Naive thymus-derived CD8-positive, alpha-beta T cell (primary cell): ENCODE data around the gene POC1B. TPM values are rescaled to one million over a fixed set of nuclear protein-coding genes. Genes with fewer than 3 reads are reported as not detected.

Experiments used
- ATAC-seq, 2 donors: fragments of 150-1000 bp; cut with Tn5 transposase in 1 of 2; sonication (Bioruptor Pico), chemical (Tn5 transposase) in 1 of 2; 1 replicate in 1 of 2; 2 replicates in 1 of 2; pipeline ENCODE4 v1.10.0; 2021; ENCODE audit warnings: mild to moderate bottlenecking in 2 of 2, moderate library complexity in 2 of 2
- POLR2A ChIA-PET: fragments of 350-600 bp; sonication (Branson Sonifier 250); formaldehyde crosslinking; loops from one replicate; lab custom pipeline; 2021; ENCODE audit warnings: antibody characterized with exemption; lab: Charles Lee
- DNase-seq, 10 donors: peaks; one replicate each; pipeline versions ENCODE4 v3.0.0 to v3.0.0-alpha.2; 2020 to 2022
- H3K27ac Mint-ChIP-seq, 10 donors: one replicate each; pipeline ENCODE4 v1.8.0; 2020 to 2022; ENCODE audit warnings: mild to moderate bottlenecking in 10 of 10, mixed read lengths in 10 of 10, moderate library complexity in 4 of 10, inconsistent platforms in 1 of 10
- H3K27me3 Mint-ChIP-seq, 5 donors: one replicate each; pipeline ENCODE4 v1.8.0; 2021 to 2022; ENCODE audit warnings: mixed read lengths in 5 of 5
- H3K36me3 Mint-ChIP-seq, 3 donors: one replicate each; pipeline ENCODE4 v1.8.0; 2020 to 2022; ENCODE audit warnings: mixed read lengths in 3 of 3, mild to moderate bottlenecking in 2 of 3, inconsistent platforms in 1 of 3
- H3K4me1 Mint-ChIP-seq, 4 donors: one replicate each; pipeline ENCODE4 v1.8.0; 2021 to 2022; ENCODE audit warnings: mixed read lengths in 4 of 4
- H3K4me3 Mint-ChIP-seq, 10 donors: one replicate each; pipeline ENCODE4 v1.8.0; 2020 to 2022; ENCODE audit warnings: mild to moderate bottlenecking in 10 of 10, mixed read lengths in 10 of 10, moderate library complexity in 6 of 10, inconsistent platforms in 1 of 10
- H3K9me3 Mint-ChIP-seq, 9 donors: one replicate each; pipeline ENCODE4 v1.8.0; 2020 to 2022; ENCODE audit warnings: mixed read lengths in 9 of 9, mild to moderate bottlenecking in 3 of 9, inconsistent platforms in 1 of 9, moderate library complexity in 1 of 9
- polyA plus RNA-seq, 3 donors: library from polyadenylated mRNA; unstranded; fragments of 300-500 nt; fragmentation: Illumina TruSeq; gene quantifications; one replicate each; pipeline ENCODE4 v1.2.3, GENCODE V29; 2021
- total RNA-seq, 8 experiments: library from RNA in 2 of 8; stranded (reverse) in 2 of 8; gene quantifications; one replicate each; pipeline ENCODE4 v1.2.3 and lab custom pipeline; 2021 to 2026

POC1B gene
- total RNA-seq (10 to 100 TPM; 23.2 to 29.3 TPM), polyA plus RNA-seq (10 to 100 TPM; 22.1 to 33.0 (median 29.0) TPM), total RNA-seq (lab: John Stamatoyannopoulos, UW) (11.3 to 34.0 (median 27.6) reads per million in 6 experiments)

GRCh38 chr12:89525824-89526770, at the start of gene POC1B:
Gene POC1B, minus strand, starts transcription at chr12:89526047. Its CDS starts 152 bp downstream, at chr12:89525895.
- peak; percentile 52 to 63 for ATAC-seq
- peaks cover 26 to 66% (median 58%) of the 10 kb centered on the region in 4 donors for H3K4me1 Mint-ChIP-seq
- peak; percentile 28 to 76 (median 56) for DNase-seq
- POLR2A ChIA-PET: interaction anchor here (0.6 to 2.6 kb wide), 10 partner anchors 56 to 1384 kb away, joined by 3 to 14 read pairs (median 4); partner anchors contain the start of genes ATP2B1 and DUSP6
- peak within 1 kb of the TSS; percentile 83 to 99 (median 96) for H3K4me3 Mint-ChIP-seq
- H3K36me3 Mint-ChIP-seq: peaks cover 7 to 20% (median 14%) of the 10 kb centered on the region in 3 donors
- H3K27ac Mint-ChIP-seq: peak within 1 kb of the TSS; percentile 82 to 96 (median 94)
- H3K9me3 Mint-ChIP-seq: no peaks in the 10 kb centered on the region
- no peaks in the 10 kb centered on the region for H3K27me3 Mint-ChIP-seq

- Mint-ChIP-seq H3K36me3 (no peaks in the 10 kb centered on the region), H3K4me1 (no peaks in the 10 kb centered on the region), H3K4me3 (no peak overlapping the region), H3K27me3 (no peaks in the 10 kb centered on the region), H3K9me3 (no peaks in the 10 kb centered on the region), H3K27ac (no peak overlapping the region)
- ATAC-seq (no peak), DNase-seq (no peak)
- POLR2A ChIA-PET: interaction anchor here (0.6 kb wide), 1 partner anchor 133 kb away, joined by 3 read pairs; the partner anchor contains the start of gene ATP2B1
These were observed 49.5 kb upstream of the POC1B start for GRCh38 chr12:89575374-89575773.

GRCh38 chr12:89574736-89575208, 48.9 kb upstream of the POC1B start:
- Mint-ChIP-seq H3K27me3 (no peaks in the 10 kb centered on the region), H3K36me3 (no peaks in the 10 kb centered on the region), H3K4me1 (no peaks in the 10 kb centered on the region), H3K27ac (no peak overlapping the region), H3K9me3 (no peaks in the 10 kb centered on the region), H3K4me3 (no peak overlapping the region)
- ATAC-seq (no peak), DNase-seq (no peak)
- POLR2A ChIA-PET: no interaction called here

DNA sequence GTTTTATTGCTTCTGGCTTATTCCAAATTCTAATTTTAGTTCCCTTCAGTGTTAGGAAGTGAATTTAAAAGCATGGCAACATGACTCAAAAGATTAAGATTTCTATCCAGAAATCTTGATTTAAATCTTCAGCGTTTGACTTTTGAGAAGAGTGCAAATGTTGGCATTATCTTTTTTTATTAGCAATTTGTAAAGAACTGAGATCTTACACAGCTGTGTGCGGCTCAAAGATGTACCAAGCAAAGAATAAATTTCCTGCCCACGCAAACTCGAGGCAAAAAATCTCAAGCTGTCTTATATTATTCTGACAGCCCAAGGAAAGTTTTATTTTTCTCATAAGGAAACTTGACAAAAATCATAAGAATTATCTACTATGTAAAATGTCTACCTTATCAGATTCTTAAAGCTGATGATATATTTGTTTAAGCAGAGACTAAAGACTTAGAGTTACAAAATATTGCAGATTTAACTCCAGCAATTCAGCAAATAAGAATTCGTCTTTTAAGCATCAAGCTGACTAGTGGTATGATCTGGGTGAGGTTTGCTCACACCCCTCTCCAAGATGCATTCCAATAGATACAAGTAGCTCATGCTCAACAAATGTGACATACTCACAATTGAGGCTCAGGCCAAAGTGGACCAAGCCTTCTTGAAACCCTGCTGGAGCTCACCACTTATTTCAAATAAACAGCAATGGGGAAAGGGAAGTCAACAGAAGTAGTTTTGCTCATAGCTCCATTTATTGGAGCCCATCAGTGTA, 47.4 kb upstream of the POC1B start:
- no peak overlapping the region for H3K27ac Mint-ChIP-seq
- H3K36me3 Mint-ChIP-seq: peaks cover 0 to 3% (median 0%) of the 10 kb centered on the region in 3 donors

DNA sequence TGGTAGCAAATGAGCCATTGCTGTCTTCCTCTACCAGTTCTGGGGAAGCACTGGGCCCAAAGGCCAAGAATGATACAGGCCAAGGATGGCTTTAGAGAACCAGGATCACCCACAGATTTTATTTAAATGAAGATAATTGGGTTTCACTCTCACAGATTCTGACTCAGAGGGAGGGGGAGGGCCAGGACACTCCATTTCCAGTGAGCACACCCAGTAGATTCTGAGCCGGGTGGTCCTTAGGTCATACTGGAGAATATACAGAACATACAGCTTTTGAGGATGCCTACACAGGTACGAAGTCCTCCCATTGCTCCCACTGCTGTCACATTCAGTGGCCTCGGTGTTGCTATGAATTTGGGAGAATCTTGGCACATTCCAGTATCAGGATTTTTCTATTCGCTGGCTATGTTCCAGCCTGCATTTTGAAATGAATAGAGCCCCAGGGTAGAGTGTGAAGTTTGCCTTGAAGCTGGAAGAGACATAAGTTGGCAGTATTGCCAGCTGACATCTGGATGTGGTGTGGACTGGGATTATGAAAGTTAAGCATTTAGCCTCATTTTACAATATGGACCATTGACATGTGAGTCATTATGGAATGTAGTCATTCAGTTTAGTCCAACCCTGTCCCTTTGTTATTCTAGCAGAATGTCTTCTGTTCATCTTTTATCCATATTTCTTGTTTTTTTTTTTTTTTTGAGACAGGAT, 45.8 kb upstream of the POC1B start:
- Mint-ChIP-seq H3K4me1 (no peaks in the 10 kb centered on the region), H3K36me3 (peaks cover 0 to 8% (median 4%) of the 10 kb centered on the region in 3 donors), H3K27me3 (no peaks in the 10 kb centered on the region), H3K4me3 (no peak overlapping the region), H3K27ac (no peak overlapping the region), H3K9me3 (no peaks in the 10 kb centered on the region)
- POLR2A ChIA-PET: no interaction called here
- DNase-seq (no peak), ATAC-seq (no peak)

More for the DNA sequence above, 47.4 kb upstream of the POC1B start:
- ATAC-seq: no peak
- Mint-ChIP-seq H3K4me3 (no peak overlapping the region), H3K4me1 (no peaks in the 10 kb centered on the region), H3K9me3 (no peaks in the 10 kb centered on the region), H3K27me3 (no peaks in the 10 kb centered on the region)
- DNase-seq: no peak
- POLR2A ChIA-PET: no interaction called here

DNA sequence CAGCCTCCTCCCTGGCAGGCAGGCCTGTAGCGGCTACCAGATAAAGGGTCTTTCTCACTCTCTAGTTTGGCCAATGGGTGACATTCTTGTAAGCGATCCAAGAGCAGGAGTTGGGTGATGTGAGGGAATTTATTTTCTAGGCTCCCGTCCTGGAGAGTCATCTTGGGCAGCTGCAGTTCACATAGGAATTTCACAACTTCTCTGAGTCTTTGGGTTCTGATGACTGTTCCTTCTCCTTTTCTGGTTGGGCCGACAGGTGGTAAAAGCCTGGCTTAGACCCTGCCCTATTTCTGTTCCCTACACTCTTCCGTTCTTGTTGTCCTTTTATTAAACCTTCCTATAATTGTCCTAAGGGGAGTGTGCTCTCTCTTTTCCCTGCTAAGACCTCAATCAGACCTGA, 42.6 kb upstream of the POC1B start:
- POLR2A ChIA-PET: no interaction called here
- ATAC-seq (no peak), DNase-seq (no peak)

GRCh38 chr12:89567691-89568239, 41.9 kb upstream of the POC1B start:
- no peaks in the 10 kb centered on the region for H3K9me3 Mint-ChIP-seq
- peaks cover 0 to 10% (median 4%) of the 10 kb centered on the region in 3 donors for H3K36me3 Mint-ChIP-seq
- H3K27me3 Mint-ChIP-seq: peaks cover 0 to 5% (median 0%) of the 10 kb centered on the region in 5 donors
- ATAC-seq (no peak), DNase-seq (no peak)
- H3K27ac Mint-ChIP-seq: no peak overlapping the region
- POLR2A ChIA-PET: no interaction called here
- H3K4me3 Mint-ChIP-seq: no peak overlapping the region
- H3K4me1 Mint-ChIP-seq: peaks cover 0 to 2% (median 0%) of the 10 kb centered on the region in 4 donors

More for the DNA sequence above, 42.6 kb upstream of the POC1B start:
- Mint-ChIP-seq H3K9me3 (no peaks in the 10 kb centered on the region), H3K4me1 (no peaks in the 10 kb centered on the region), H3K27me3 (no peaks in the 10 kb centered on the region), H3K4me3 (no peak overlapping the region), H3K27ac (no peak overlapping the region), H3K36me3 (peaks cover 0 to 8% (median 4%) of the 10 kb centered on the region in 3 donors)

DNA sequence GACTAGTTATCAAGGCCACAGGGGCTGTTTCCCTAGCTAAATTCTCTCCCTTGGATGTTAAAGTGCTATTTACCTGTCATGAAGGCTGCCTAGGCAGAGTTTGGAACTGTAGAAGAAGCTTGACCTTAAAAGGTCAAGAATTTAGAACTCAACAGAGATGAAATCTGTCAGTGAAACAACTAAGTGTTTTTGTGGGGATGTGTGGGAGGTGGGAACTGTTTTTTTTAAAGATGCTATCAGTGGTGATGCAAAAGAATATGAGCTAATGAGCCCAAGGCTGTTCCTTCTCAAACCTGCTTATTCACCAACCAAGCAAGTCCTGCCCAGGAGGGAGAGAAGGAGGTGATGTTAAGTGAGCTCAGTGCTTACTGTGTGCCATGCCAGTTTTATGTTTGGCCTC, 40.8 kb upstream of the POC1B start:
- POLR2A ChIA-PET: no interaction called here

DNA sequence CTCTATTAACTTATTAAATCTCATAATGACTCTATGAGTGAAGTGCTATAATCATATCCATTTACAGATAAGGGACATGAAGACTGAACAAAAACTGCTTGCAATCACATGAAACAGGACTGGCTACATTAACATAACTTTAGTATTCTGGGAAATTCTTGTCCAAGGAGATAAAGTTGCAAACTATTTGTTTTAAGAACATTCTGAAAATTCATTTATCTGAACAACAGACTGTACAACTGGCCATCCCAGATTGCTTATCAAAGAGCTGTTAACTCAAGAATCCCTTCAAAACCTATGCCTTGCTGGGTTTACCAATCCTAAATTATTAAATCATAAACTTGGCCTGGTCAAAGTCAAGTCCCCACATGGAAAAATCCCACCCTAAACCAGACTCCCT, 39.2 kb upstream of the POC1B start:
- POLR2A ChIA-PET: no interaction called here
- Mint-ChIP-seq H3K27me3 (peaks cover 0 to 6% (median 0%) of the 10 kb centered on the region in 5 donors), H3K4me3 (no peak overlapping the region), H3K9me3 (no peaks in the 10 kb centered on the region), H3K36me3 (peaks cover 0 to 12% (median 4%) of the 10 kb centered on the region in 3 donors), H3K27ac (no peak overlapping the region), H3K4me1 (peaks cover 0 to 2% (median 0%) of the 10 kb centered on the region in 4 donors)
- ATAC-seq (no peak), DNase-seq (no peak)

More for the DNA sequence above, 40.8 kb upstream of the POC1B start:
- Mint-ChIP-seq H3K36me3 (peaks cover 0 to 12% (median 4%) of the 10 kb centered on the region in 3 donors), H3K27me3 (peaks cover 0 to 6% (median 0%) of the 10 kb centered on the region in 5 donors), H3K4me1 (peaks cover 0 to 2% (median 0%) of the 10 kb centered on the region in 4 donors), H3K27ac (no peak overlapping the region), H3K9me3 (no peaks in the 10 kb centered on the region), H3K4me3 (no peak overlapping the region)
- ATAC-seq (no peak), DNase-seq (no peak)

DNA sequence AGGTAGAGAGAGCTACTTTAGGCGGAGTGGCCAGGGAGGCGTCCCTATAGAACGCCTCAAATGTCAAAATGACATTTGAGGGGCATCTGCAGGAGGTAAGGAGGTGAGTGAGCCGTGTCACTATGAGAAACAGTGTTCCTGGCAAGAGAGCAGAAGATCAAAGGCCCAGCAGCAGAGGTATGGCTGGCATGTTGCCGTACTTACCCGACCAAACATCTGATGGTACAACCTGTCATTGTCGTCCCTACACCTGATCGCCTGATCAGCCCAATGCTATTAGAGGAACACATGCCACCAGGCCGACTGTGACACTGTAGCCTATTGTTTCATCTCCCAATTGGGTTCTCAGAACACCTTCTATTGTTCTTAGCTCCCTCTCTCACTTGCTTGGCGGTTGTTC, 33.9 kb upstream of the POC1B start:
- Mint-ChIP-seq H3K27me3 (peaks cover 0 to 6% (median 1%) of the 10 kb centered on the region in 5 donors), H3K4me3 (no peak overlapping the region), H3K27ac (no peak overlapping the region), H3K9me3 (peaks cover 0 to 6% (median 0%) of the 10 kb centered on the region in 9 donors), H3K4me1 (peaks cover 0 to 2% (median 0%) of the 10 kb centered on the region in 4 donors), H3K36me3 (peaks cover 0 to 4% (median 0%) of the 10 kb centered on the region in 3 donors)
- no peak for ATAC-seq
- POLR2A ChIA-PET: no interaction called here
- DNase-seq: no peak

DNA sequence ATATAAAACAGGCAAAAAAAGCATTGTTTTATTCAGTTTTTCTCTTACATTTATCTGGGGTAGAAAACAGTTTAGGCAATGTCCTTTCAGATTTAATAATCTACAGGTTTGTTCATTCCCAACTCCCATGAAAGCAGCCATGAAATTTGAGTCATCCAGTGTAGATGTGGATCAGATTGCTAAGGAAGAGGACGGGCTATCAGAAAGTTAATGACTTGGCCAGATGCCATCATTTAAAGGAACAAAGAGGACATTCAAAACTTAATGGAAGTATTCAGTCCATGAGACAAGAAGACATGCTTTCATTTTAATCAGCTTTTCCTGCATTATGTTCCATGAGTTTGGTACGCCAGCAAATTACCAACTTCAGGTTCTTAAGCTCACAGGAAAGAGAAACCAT, 31.1 kb upstream of the POC1B start:
- Mint-ChIP-seq H3K27ac (no peak overlapping the region), H3K36me3 (peaks cover 0 to 8% (median 5%) of the 10 kb centered on the region in 3 donors), H3K27me3 (peaks cover 0 to 3% (median 0%) of the 10 kb centered on the region in 5 donors), H3K9me3 (peaks cover 0 to 13% (median 3%) of the 10 kb centered on the region in 9 donors), H3K4me3 (no peak overlapping the region), H3K4me1 (no peaks in the 10 kb centered on the region)
- POLR2A ChIA-PET: no interaction called here
- ATAC-seq (no peak), DNase-seq (no peak)
